HepG2 (cell line): ENCODE results near the gene FAM118A. TPM values are rescaled to one million over a fixed set of nuclear protein-coding genes. Genes with fewer than 3 reads are reported as not detected.

Experiments used
- CENPT ChIP-seq: sonication (generic); formaldehyde crosslinking; IDR thresholded peaks from 2 replicates; pipeline ENCODE4 v1.8.0; 2022; ENCODE audit warnings: low read depth, mild to moderate bottlenecking, moderate library complexity, missing genetic modification reagents
- GLMP ChIP-seq: sonication (generic); formaldehyde crosslinking; IDR thresholded peaks from 2 replicates; pipeline ENCODE4 v1.9.0; 2021; ENCODE audit warnings: missing genetic modification reagents, mild to moderate bottlenecking, borderline replicate concordance
- KAT7 ChIP-seq: IDR thresholded peaks from 2 replicates; pipeline ENCODE4 v1.6.1; 2018; ENCODE audit warnings: borderline replicate concordance, missing compliant biosample characterization
- KAT8 ChIP-seq: IDR thresholded peaks from 2 replicates; pipeline ENCODE4 v1.6.1; 2016; ENCODE audit warnings: missing genetic modification reagents, missing compliant biosample characterization
- NONO ChIP-seq, 2 experiments: fragments of 450-650 bp in 1 of 2; sonication (generic) in 1 of 2; formaldehyde crosslinking in 1 of 2; IDR thresholded peaks in 1 of 2; conservative IDR thresholded peaks in 1 of 2; 2 replicates each; pipeline versions ENCODE4 v1.6.1 to v1.8.0; 2017 to 2022; ENCODE audit warnings: mild to moderate bottlenecking in 1 of 2, missing genetic modification reagents in 1 of 2, moderate library complexity in 1 of 2
- PRDM10 ChIP-seq: sonication (generic); formaldehyde crosslinking; IDR thresholded peaks from 2 replicates; pipeline ENCODE4 v1.4.0; 2020; ENCODE audit warnings: low read depth, missing genetic modification reagents
- RBFOX2 ChIP-seq: fragments of 200-400 bp; formaldehyde crosslinking; IDR thresholded peaks from 2 replicates; pipeline ENCODE4 v1.6.1; 2017; ENCODE audit warnings: low read depth, mild to moderate bottlenecking, low read length
- SCMH1 ChIP-seq: sonication (generic); formaldehyde crosslinking; IDR thresholded peaks from 2 replicates; pipeline ENCODE4 v1.9.0; 2021; ENCODE audit warnings: missing genetic modification reagents, mild to moderate bottlenecking, borderline replicate concordance
- SMAD1 ChIP-seq: sonication (generic); formaldehyde crosslinking; IDR thresholded peaks from 2 replicates; pipeline ENCODE4 v1.4.0; 2020; ENCODE audit warnings: missing genetic modification reagents, low read depth, mild to moderate bottlenecking, borderline replicate concordance
- SOX6 ChIP-seq, 2 experiments: fragments of 450-650 bp in 1 of 2; sonication (generic) in 1 of 2; formaldehyde crosslinking in 1 of 2; IDR thresholded peaks; 2 replicates each; pipeline versions ENCODE4 v1.4.0 to v1.6.1; 2017 to 2020; ENCODE audit warnings: antibody characterized with exemption in 1 of 2, mild to moderate bottlenecking in 1 of 2, missing genetic modification reagents in 1 of 2
- STAT6 ChIP-seq: sonication (generic); formaldehyde crosslinking; IDR thresholded peaks from 2 replicates; pipeline ENCODE4 v1.4.0; 2020; ENCODE audit warnings: missing genetic modification reagents, mild to moderate bottlenecking, borderline replicate concordance
- TBX3 ChIP-seq: fragments of 450-650 bp; IDR thresholded peaks from 2 replicates; pipeline ENCODE4 v1.6.1; 2017; ENCODE audit warnings: antibody characterized with exemption, mild to moderate bottlenecking, inconsistent platforms, borderline replicate concordance
- THYN1 ChIP-seq: sonication (generic); formaldehyde crosslinking; IDR thresholded peaks from 2 replicates; pipeline ENCODE4 v1.8.1; 2023; ENCODE audit warnings: low read depth, mild to moderate bottlenecking, moderate library complexity, missing genetic modification reagents, borderline replicate concordance
- ZFP36L2 ChIP-seq: sonication (generic); formaldehyde crosslinking; IDR thresholded peaks from 2 replicates; pipeline ENCODE4 v1.4.0; 2020; ENCODE audit warnings: missing genetic modification reagents
- ZNF121 ChIP-seq: sonication (generic); formaldehyde crosslinking; IDR thresholded peaks from 2 replicates; pipeline ENCODE4 v1.5.0; 2020; ENCODE audit warnings: mild to moderate bottlenecking, missing genetic modification reagents
- ZNF20 ChIP-seq: sonication (generic); formaldehyde crosslinking; IDR thresholded peaks from 2 replicates; pipeline ENCODE4 v1.4.0; 2020; ENCODE audit warnings: mild to moderate bottlenecking, moderate library complexity, missing genetic modification reagents
- ZNF337 ChIP-seq: sonication (generic); formaldehyde crosslinking; IDR thresholded peaks from 2 replicates; pipeline ENCODE4 v1.5.1; 2020; ENCODE audit warnings: missing genetic modification reagents, low read depth, mild to moderate bottlenecking, borderline replicate concordance
- ZNF569 ChIP-seq: sonication (generic); formaldehyde crosslinking; IDR thresholded peaks from 2 replicates; pipeline ENCODE4 v1.5.0; 2020; ENCODE audit warnings: mild to moderate bottlenecking, missing genetic modification reagents, moderate library complexity, borderline replicate concordance
- ZNF841 ChIP-seq: sonication (generic); formaldehyde crosslinking; IDR thresholded peaks from 2 replicates; pipeline ENCODE4 v1.8.1; 2023; ENCODE audit warnings: missing genetic modification reagents, borderline replicate concordance
- polyA plus RNA-seq, 8 experiments: library from polyadenylated mRNA; depleted of rRNA in 3 of 8; stranded (reverse) in 7 of 8; unstranded in 1 of 8; fragments of >200 nt; fragmentation: Illumina TruSeq in 4 of 8; extraction: Trizol in 4 of 8; gene quantifications; 2 replicates each; pipeline versions ENCODE4 v1.2.1 to v1.2.3, GENCODE V29; 2011 to 2016; ENCODE audit warnings: low read depth in 4 of 8, missing spikeins in 1 of 8, mixed read lengths in 1 of 8; ENCODE audit not compliant: insufficient read depth in 1 of 8
- total RNA-seq, 5 experiments: library from RNA; depleted of rRNA; stranded (reverse); fragments of >200 nt; fragmentation: Illumina TruSeq; extraction: Trizol; gene quantifications; 2 replicates each; pipeline ENCODE4 v1.2.3, GENCODE V29; 2016; ENCODE audit warnings: low read depth in 1 of 5

FAM118A gene
- total and polyA plus RNA-seq, 2 of the 13 experiments (the other 11 are each of a cell fraction or from before 2014, with no cell fraction given), result 36.7 to 48.2 TPM

GRCh38 chr22:45286854-45287551, 22.7 kb upstream of the FAM118A start (continued):
- TF ChIP-seq NONO (IDR thresholded peaks at IDR 0.05) (no peak), NONO (CRISPR knock-in tag; conservative IDR thresholded peaks at IDR 0.05) (peak; percentile 79), KAT8 (no peak), PRDM10 (peak; percentile 70; the same call in 1 of the 2 replicates), TBX3 (no peak), GLMP (CRISPR knock-in tag) (no peak), CENPT (CRISPR knock-in tag) (no peak), THYN1 (CRISPR knock-in tag) (no peak), STAT6 (no peak), SOX6 (IDR thresholded peaks at IDR 0.05) (no peak), SOX6 (CRISPR knock-in tag; IDR thresholded peaks at IDR 0.05) (peak; percentile 68), ZNF841 (CRISPR knock-in tag) (no peak), RBFOX2 (no peak), ZNF121 (CRISPR knock-in tag) (peak; percentile 98), ZNF337 (CRISPR knock-in tag) (no peak), ZNF20 (CRISPR knock-in tag) (no peak), KAT7 (CRISPR knock-in tag) (no peak), ZFP36L2 (no peak), SCMH1 (CRISPR knock-in tag) (no peak), SMAD1 (no peak), ZNF569 (CRISPR knock-in tag) (no peak)
